Putamen (tissue), 1 donor: ENCODE data around the gene TSHZ3.

Experiments used
- DNase-seq: peaks from one replicate; pipeline ENCODE4 v3.0.0-alpha.2; 2016; ENCODE audit warnings: low spot score

Gene TSHZ3

DNA sequence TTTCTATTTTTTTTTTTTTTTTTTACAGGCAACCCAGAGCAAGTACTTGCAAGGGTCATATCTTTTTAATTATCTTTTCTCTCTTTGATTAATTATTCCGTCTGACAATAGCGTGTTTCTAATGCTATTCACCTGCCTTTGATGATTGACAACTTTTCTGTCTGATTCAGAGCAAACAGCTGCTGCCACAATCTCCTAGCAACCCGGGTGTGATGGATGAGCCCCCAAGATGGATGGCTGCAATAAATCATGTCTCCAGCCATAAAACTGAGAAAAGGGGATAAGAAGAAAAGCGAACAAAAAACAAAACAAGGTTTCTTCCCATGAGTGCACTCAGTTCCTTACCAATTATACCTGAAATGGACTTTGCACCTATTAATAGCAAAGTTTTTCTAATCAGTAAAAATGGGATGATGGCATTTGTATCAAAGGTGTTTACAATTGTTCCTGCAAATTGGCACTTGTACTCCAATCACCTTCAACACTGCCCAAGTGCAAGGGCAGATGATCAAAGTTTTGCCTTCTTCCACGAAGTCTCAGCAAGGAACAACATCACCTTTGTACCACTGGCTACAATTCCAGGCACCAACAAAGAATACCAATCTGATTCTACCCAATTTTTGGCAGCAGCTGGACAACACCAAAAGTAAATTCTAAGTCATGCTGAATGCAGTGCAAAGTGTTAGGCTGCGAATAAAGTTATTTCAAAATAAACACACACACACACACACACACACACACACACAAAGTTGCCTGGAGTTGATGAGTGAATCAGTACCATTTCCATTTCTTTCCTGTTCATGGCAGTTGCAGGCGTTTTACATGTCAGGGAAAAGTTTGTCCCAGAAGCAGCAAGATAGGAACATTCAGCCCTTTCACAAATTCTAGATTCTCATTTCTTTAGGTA lies 12.0 kb downstream of the TSHZ3 start:
- DNase-seq = no peak

DNA sequence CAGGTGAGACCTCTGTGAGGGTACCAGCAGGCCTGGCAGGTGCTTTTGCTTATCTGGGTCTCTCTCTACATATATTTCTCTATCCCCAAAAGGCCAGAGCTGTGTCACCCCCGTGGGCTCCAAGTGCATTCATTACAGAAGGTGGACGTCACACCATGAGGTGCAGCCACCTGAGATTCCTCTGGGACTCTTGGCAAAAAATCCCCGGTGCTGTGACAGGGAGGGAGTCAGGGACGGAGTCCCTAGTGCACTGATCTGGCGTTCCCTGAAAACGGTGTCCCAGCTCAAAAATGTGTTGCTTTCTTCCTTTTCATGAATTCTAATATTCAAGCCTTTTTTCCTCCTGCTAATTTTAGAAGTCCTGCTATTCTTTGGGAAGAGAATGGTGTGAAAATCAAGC lies 13.5 kb downstream of the TSHZ3 start:
- no peak for DNase-seq

DNA sequence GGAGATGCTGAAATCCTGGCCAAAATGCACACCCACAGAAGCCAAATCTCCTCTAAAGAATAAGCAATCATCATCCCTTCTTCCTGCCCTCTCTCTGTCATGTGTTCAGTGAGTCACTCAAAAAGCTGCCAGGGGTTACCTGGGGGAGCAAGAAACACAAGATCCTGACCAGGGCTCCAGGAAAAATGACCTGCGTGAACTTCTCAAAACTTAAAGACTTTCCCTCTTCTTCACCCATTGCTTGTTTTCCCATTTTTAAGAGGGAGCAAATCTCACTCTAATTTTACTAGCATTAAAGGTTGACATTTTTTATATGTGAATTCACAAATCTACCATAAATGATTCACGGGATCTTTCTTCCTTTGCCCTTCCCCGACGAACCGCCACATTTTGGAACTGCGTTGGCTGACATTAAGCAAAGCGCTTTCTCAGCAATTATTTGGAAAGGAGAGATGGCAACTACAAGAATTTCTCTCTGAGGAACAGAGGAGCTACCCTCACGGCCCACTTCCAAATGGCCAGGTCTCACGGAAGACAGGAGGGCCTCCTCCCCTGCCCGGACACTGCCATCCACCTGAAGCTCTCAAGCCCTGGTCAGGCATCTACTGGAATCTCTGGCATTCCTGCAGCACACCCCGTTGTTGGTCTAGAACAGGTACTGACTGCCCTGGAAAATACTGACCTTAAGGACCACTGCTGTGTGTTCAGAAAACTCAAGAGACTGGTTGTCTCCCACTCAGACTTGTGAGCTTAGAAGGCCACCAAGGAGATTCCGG lies 14.2 kb downstream of the TSHZ3 start:
- no peak for DNase-seq

DNA sequence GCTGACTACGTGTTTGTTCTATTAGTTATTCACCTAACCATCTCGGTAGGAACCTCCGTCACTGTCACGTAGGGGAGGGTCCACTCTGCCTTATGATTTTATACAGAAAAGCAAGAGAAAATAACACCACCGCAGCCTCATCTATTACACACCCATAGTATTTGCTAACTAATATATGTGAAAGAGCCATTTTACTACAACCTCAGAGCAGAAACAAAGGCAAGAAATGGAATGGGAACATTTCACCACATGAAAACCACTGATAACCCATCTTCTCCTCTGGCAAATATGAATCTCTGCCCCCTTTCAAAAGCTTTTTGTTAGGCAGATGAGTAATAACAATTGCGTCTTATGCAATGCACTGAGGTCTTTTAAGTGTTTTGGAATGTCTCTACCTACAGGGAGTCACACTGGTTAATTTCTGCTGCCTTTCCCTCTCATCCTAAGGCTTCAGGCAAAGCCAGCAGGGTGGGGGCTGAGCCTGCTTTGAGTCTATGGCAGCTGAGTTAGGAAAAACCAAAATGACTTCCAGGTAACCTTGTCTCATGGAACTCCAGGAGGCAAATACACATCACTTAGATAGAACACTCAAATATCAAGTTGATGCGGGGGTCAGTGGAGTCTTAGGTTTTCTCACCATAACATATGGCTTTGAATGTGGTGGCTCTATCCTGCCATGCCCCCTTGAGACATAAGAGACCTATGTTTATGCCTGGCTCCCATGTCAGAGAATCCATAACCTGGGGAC lies 15.0 kb downstream of the TSHZ3 start:
- DNase-seq = no peak

DNA sequence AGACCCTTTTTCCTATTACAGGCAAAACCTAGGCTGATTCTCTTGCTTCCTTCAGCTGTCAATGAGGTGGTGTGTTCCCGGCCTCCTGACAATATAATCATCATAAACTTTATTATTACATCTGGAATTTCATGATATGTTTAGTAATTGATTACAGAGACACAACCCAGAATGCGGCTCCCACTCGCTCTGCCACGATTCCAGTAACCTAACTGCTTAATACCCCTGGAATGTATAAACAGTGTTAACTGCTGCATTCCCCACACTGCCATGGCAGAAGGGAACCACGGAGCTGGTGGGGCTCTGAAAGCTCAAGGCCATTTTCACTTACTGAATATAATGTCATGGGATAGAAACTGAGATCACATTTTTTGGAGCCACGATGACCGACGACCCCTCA lies 17.1 kb downstream of the TSHZ3 start:
- no peak for DNase-seq

DNA sequence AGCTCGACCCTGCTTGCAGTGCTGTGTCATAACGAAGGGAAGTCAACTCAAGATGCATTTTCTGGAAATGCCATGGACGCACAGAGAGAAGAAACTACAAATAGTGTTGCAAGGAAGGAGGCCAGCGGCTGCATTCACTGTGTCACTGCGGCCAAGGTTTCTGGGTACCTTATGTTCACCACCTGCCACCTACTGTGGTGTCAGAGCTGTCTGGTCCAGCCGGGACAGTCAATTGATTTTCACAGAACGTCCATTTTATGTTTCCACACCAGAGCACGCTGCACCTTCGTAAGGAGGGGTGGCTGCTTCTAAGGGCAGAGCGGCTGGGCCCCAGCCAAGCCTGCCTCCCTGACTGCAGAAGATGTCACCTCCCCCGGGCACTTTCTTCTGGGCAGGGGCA lies 17.7 kb downstream of the TSHZ3 start:
- no peak for DNase-seq

DNA sequence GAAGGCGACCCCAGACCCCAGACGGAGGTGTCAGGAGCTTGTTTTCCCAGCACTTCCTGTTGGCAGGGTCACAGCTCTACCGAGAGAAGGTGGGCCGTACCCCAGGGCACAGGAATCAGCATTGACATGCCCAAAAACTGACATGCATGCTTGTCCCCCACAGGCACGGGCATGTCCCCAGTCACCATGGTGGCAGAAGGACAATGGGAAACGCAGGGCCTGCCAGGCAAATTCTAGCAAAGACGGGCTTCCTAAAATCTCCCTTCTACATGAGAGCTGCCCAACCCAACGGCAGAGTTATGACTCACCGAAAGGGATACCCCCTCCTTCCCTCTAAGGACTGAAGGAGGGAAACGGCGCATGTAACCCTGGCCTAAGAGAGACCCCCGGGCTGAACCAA lies 18.5 kb downstream of the TSHZ3 start:
- no peak for DNase-seq

DNA sequence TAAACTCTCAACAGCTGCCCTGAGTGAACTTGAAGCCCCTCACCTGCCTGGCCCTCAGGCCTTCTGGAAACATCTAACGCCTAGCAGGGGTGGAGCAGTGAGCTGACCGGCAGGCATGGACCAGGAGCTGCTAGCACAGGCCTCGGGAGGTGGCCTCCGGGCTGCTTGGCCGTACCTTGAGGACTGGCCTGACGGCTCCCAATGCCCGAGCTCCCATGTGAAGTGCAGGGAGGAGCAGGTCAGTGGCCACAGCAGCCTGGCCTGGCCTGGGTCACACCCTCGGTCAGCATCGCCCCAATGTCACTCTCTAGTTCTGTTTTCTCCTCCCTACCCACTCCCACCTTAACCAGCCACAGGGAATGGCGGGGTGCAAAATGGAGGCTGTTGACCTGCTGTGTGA lies 19.0 kb downstream of the TSHZ3 start:
- DNase-seq = no peak

DNA sequence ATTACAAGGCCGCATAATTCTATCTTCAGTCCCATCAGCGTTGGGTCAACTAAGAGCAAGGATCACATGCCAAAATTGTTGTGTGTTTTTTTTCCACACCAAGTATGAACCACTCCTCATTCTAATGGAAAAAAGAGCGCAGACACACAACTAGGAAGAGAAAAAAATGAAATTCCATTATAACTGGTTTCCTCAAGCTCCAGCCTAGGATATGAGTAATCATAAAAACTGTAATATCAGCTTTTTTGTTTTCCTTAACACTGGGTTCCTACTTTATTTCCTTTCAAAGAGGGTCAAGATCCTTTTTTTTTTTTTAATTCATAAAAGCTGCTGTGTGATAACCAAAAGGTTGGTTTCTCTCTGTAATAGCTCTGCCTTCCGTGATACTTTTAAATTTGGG lies 19.4 kb downstream of the TSHZ3 start:
- no peak for DNase-seq

DNA sequence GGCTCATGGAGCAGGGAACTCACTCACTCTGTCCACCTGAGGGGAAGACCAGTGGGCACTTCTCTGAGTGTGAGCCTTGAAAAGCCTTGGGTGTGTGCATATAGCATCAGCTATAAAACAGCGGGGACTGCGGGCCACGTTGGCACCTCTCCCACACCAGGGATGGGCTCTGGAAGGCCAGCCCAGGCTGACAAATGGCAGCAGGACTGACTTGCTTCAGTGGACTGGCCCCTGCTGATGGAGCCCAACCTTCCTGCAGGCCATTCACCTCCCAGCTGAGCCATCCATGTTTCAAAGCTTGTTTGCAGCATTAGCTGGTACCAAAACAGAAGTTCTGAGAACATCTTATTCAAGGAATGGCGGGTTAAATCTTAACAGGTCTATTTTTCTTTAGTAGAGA lies 21.0 kb downstream of the TSHZ3 start:
- no peak for DNase-seq

DNA sequence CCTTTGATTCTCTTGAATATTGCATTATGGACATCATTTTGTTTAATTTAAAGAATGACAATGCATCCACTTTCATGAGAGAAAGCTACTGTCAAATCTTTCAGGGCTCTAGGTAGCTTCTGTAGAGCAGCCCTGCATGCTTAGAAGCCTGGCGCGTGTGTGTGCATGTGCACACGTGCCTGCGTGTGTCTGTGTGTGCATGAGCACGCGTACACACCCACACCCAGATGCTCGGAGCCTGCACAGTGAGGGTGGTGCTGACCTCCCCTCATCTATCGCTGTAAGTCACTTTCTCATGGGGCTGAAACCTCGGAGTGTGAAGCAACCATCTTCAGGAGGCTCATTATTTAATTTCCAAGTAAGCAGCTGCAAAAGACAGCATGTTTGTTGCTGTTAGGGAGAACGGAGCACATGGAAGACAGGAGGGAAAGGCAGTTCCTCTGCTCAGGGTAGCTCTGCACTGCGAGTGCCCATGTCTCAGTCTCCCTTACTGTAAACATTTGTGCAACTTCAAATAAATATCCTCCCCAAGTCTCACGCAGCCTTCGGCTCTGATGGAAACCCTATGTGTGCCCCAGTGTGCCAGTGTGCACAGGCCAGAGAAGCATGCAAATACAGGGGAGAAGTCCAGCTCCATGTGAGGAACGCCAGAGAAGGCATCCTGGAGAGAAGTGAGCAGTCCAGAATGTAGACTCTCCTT lies 22.8 kb downstream of the TSHZ3 start:
- DNase-seq = no peak

DNA sequence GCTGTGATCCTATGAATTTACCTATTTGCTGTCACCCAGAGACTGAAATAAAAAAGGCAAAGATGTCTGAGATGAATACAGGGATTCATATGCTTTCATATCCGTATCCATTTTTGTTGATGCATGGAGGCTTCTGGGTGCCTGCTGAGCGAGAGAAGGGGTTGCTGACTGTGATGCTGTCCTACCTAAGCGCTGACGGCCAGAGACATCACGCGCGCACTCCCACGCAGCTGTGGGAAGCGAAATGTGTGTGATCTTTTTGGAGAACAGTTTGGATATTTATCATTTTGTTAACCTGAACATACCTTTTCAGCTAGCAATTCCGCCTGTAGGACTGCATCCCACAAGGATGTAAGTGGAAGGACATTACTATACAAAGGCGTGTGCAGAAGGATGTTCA lies 23.9 kb downstream of the TSHZ3 start:
- DNase-seq = no peak

DNA sequence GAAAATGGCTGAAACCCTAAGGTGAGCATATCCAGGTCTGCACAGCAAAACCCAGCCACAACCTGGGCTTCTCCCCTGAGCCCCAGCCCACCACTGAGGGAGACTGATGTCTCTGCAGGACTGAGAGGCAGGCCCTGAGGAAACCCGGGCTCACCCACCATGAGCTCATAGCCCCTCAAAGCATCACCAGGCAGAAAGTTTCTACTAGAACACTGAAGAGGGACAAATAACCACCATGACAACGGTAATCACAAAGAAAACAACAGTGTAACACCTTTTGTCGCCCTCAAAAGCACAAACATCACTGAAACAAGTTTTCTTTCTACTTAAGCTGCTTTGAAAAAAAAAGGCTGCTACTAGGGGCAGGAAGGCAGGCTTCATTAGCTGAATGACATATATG lies 29.8 kb downstream of the TSHZ3 start:
- no peak for DNase-seq

DNA sequence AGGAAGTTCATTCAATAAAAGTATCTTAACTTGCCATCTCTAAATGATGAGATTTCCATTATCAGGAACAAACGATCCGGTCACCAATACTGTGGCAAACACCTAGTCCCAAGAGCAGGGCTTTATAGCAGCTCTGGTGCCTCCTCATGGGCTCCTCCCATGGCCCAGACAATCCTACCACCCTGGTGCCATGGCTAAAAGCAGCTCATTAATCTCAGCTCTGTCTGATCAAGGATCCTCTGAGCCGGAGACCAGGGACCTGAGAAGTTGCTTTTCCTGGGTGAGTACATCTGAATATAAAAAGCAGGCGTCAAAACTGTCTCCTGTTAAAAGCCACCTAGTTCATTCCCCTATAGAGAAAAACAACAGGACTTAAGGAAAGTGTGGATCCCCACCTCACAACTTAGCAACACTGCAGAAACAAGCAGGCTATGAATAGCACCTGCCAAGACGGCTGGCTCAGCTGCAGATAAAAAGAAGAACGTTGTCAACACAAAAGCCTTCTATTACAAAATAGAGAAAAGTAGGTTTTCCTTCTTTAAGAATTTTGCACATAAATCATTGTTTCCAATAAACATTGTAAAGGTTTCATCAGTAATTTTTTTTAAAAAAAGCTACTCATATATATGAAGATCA lies 30.3 kb downstream of the TSHZ3 start:
- no peak for DNase-seq

DNA sequence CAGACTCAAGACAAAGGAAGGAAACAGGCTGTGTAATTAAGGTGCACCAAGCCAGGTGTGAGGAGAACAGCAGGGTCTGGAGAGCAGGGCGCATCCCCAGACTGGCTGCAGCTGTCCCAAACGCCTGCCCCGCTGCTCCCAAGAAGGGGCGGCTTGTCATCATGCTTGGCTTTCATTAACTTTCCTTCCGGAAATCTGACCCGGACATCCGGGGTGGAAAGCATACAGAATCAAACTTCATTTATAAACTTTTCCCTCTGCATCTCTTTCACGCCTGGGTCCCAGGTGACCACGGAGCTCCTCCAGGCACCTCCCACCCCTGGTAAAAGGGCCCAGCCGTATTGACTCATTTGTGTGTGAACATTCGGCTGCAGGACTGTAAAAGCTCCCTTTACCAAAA lies 31.7 kb downstream of the TSHZ3 start:
- no peak for DNase-seq

DNA sequence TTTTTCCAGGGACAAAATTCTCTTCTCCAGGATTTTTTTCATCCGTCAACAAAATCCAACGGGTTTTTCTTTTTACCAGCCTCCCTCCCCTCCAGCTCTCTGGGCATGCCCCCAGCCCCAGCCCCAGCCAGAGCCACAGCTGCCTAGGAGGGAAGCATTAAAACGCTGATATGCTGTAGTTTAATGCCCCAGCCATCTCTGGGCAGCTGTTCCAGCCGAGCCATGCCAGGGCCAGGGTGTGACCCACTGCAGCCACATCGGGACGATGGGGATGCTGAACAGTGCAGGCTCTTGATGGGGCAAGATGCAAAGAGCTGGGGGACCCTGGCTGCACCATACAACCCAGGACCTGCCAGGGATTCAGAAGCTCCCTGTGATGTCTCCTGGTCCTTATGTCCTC lies 32.1 kb downstream of the TSHZ3 start:
- no peak for DNase-seq

DNA sequence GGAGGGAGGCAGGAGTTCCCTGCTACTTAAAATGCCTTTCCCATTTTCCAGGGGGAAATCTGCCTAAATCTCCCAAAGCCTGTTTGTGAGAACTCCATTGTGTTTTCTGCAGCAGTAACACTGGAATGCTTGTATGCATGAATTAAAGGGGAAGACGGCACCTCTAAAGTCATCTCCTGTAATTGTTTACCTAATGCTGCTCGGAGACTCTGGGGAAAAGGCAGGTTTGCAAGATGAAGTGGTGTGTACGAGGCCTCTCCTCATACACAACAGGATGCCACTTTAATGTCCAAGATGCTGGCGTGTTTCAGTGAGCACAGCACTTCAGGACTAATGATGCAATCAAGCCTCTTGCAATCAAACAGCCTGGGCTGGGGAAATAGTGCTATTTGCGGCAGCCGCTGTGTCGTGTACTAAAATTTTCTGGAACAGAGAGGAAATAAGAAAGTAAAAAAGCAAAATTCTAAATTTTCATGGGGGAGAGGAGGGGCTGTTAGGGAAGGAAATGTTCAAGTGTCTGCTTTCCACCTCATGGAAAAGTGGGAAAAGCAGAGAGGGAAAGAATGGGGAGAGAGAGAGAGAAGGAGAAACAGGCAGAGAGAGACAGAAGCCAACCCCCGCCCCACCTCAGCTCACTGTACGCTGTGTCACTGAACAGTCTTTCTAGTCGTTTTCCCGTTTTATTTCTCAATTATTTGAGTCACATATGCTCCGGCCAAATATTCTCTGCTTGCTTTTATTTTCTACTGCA lies 32.9 kb downstream of the TSHZ3 start:
- DNase-seq = no peak

DNA sequence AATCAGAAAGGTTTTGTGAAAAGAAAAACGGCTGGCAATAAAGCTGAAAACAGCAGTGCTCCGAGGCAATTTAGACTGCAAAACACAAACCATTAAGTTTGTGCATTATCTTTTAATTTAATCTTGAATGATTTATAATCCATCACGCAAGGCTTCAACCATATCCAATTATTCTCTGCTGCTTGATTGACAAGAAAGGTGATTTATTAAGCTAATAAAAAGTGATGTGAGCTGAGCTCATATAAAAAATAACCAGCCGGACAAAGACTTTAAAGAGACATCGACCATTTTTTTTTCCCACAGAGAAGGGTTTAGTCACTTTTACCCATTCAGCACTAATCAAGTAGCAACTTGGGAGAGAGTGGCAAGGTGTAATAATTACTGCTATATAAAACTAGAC lies 33.6 kb downstream of the TSHZ3 start:
- DNase-seq = no peak

DNA sequence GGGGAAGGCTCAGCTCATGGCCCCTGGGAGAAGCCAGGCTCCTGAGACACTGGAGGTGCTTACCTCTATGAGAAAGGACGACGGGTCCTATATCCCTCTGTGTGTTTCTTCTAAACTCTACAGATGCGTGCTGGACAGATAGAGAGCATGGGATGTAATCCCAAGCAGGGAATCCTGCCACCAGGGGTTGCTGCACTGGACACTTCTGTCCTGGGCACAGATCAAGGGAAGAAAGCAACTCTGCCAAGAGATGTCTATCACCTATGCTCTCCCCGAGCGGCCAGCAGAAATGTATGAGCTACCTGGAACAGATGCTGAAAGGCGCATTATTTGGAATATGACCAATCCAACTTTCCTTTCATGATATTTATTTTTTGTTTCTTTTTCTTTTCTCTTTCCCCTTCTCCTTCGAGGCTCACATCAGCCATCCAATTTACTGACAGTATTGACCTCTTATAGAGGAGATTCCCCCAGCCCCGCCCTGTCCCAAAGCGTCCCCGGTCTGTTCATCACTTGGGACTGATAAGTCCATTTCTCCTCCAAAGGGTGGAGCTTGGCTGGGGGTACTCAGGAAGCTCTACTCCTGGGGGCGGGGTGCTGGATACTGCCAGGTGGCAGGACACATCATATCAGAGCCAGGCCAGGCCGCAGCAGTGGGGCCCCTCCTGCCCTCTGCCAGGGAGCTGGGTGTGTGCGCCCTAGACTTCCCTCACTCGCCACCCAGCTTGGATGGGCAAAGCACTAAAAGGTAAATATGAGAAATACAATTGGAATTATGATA lies 34.2 kb downstream of the TSHZ3 start:
- no peak for DNase-seq

DNA sequence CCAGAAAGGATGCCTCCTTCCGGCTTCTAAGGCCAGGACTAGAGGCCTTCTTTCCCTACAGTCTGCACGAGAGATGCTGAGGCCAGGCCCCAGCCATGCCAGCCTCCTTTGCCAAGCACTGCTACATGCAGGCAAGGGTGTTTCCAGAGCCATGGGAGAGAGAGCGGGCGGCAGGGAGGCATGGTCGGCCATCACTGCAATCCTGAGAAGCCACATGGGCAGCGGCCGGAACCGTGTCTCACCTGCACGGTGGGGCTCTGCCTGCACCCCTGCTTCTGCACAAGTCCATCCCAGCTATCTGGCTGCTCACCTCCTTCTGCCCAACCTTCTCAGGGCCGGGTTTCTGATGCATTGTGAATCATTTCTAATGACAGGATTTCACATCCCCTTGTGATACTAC lies 35.1 kb downstream of the TSHZ3 start:
- no peak for DNase-seq
